ENCODE results near the gene CTSE. TPM values are rescaled to one million over a fixed set of nuclear protein-coding genes. Genes with fewer than 3 reads are reported as not detected.

CTSE gene
- total and polyA plus RNA-seq, 2 experiments from 2014 or later = not detected

GRCh38 chr1:206049293-206049692 lies 25.6 kb upstream of the CTSE start:
- H3K4me1 ChIP-seq (ENCODE audit: insufficient read depth) = peaks cover 11% of the 10 kb centered on the region
- no peak for ATAC-seq
- H3K79me2 ChIP-seq (replicated peaks; ENCODE audit: insufficient read depth) = no peaks in the 10 kb centered on the region
- no peak overlapping the region for H2AFZ ChIP-seq
- no peak overlapping the region for H3K4me3 Mint-ChIP-seq
- peaks cover 7% of the 10 kb centered on the region for H3K4me1 Mint-ChIP-seq
- no peaks in the 10 kb centered on the region for H4K20me1 ChIP-seq (replicated peaks; ENCODE audit: insufficient read depth)
- TF ChIP-seq EZH2phosphoT487 (IDR thresholded peaks at IDR 0.05; ENCODE audit: unreplicated experiment) = no peak
- no peak for TF ChIP-seq ZNF462 (CRISPR knock-in tag; IDR thresholded peaks at IDR 0.05)
- no peak for TF ChIP-seq REST (IDR thresholded peaks at IDR 0.05; ENCODE audit: unreplicated experiment)
- no peak for TF ChIP-seq JUNB (IDR thresholded peaks at IDR 0.05; ENCODE audit: unreplicated experiment)
- no peak for TF ChIP-seq POLR2AphosphoS5 (IDR thresholded peaks at IDR 0.05; ENCODE audit: low read depth)
- TF ChIP-seq ZNF331 (CRISPR knock-in tag; IDR thresholded peaks at IDR 0.05; ENCODE audit: low read depth) = no peak
- no peak for TF ChIP-seq STAT1 (IDR thresholded peaks at IDR 0.05; ENCODE audit: unreplicated experiment)
- no peak for TF ChIP-seq ETS1 (IDR thresholded peaks at IDR 0.05)
- TF ChIP-seq CTCF (conservative IDR thresholded peaks at IDR 0.05; ENCODE audit: low read depth in 2 of 2) = no peak
- TF ChIP-seq ZNF114 (CRISPR knock-in tag; IDR thresholded peaks at IDR 0.05) = no peak
- no peak for TF ChIP-seq EZH2 (IDR thresholded peaks at IDR 0.05; ENCODE audit: low read depth, unreplicated experiment)
- TF ChIP-seq CREB1 (CRISPR knock-in tag; IDR thresholded peaks at IDR 0.05; ENCODE audit: low read depth) = no peak
- no peak for TF ChIP-seq NANOG (IDR thresholded peaks at IDR 0.05; ENCODE audit: borderline replicate concordance)
- no peak for DNase-seq (ENCODE audit: low spot score)
- no peaks in the 10 kb centered on the region for H3F3A ChIP-seq (replicated peaks; ENCODE audit: low read depth)
- no peak overlapping the region for H3K4me3 ChIP-seq
- no peak overlapping the region for H3K27ac Mint-ChIP-seq
- no peaks in the 10 kb centered on the region for H3K9me2 ChIP-seq (ENCODE audit: insufficient read depth)
- H3K36me3 Mint-ChIP-seq (ENCODE audit: low read depth) = peaks cover 2% of the 10 kb centered on the region; the same call in 1 of the 3 replicates
- H3K9me3 Mint-ChIP-seq = peaks cover 3% of the 10 kb centered on the region; the same call in 2 of the 3 replicates
- H3K27ac ChIP-seq (ENCODE audit: low read depth) = no peak overlapping the region
- H3K36me3 ChIP-seq (ENCODE audit: insufficient read depth) = no peaks in the 10 kb centered on the region
- H3K27me3 ChIP-seq (ENCODE audit: insufficient read depth) = no peaks in the 10 kb centered on the region
- H3K4me2 ChIP-seq = no peak overlapping the region
- H3K27me3 Mint-ChIP-seq (ENCODE audit: insufficient read depth, low read depth, poor library complexity) = peaks cover 5% of the 10 kb centered on the region
